GM18505 (cell line): Measurements from ENCODE around the gene DDX18.
A peak's percentile ranks its signal among the peaks of the same experiment; 100 is the strongest.
"Not testable (repeated sequence)": the region's sequence is repeated elsewhere in the genome, so short reads cannot be mapped to it uniquely, and the experiment has no call there.

Source experiments
- ATAC-seq: cut with Tn5 transposase; IDR thresholded peaks from one replicate; pipeline ENCODE4 v1.9.1; 2021; ENCODE audit not compliant: unreplicated experiment
- POLR2A ChIP-seq: IDR thresholded peaks from 4 replicates; pipeline ENCODE4 v1.6.1; 2011; ENCODE audit warnings: borderline replicate concordance; ENCODE audit not compliant: insufficient read depth, insufficient read length; ENCODE audit errors: extremely low read depth

The DDX18 gene

DNA sequence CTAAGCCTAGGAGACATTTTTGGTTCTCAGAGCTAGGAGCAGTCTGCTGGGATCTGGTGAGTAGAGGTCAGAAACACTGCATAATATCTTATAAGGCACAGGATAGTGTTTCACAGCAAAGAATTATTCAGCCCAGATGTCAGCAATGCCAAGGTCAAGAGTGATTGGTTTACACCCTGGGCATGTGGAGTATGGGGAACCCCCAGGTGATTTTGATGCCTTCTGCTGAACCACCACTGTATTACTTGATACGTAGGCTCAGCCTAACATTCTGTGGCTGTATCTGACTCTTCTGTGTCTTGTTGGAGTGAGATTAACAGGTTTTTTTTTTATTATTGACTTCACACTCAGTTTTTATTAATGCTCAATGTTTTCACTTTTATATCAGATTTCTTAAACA is 6.0 kb downstream of the DDX18 start:
- peak; percentile 51 for ATAC-seq
- TF ChIP-seq POLR2A, result no peak

DNA sequence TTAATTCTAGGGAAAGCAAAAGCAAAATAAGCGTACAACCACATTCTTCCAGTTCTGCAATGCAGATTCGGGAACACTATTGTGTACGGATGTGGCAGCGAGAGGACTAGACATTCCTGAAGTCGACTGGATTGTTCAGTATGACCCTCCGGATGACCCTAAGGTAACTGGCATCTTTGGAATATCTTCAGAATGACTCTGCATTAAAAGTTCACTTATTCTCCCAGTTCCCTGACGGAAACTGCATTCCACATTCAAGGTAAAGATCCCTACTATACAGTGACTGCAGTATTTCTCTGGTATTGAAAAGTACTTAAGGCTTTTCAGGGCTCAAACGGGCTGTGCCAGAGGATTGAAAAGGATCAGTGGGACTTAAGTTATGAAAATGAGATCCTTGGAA is 10.9 kb downstream of the DDX18 start:
- no peak for TF ChIP-seq POLR2A
- ATAC-seq, result no peak

DNA sequence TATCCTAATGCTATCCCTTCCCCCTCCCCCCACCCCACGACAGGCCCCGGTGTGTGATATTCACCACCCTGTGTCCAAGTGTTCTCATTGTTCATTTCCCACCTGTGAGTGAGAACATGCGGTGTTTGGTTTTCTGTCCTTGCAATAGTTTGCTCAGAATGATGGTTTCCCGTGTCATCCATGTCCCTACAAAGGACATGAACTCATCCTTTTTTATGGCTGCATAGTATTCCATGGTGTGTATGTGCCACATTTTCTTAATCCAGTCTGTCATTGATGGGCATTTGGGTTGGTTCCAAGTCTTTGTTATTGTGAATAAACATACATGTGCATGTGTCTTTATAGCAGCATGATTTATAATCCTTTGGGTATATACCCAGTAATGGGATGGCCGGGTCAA is 13.0 kb downstream of the DDX18 start:
- not testable (repeated sequence) for ATAC-seq

DNA sequence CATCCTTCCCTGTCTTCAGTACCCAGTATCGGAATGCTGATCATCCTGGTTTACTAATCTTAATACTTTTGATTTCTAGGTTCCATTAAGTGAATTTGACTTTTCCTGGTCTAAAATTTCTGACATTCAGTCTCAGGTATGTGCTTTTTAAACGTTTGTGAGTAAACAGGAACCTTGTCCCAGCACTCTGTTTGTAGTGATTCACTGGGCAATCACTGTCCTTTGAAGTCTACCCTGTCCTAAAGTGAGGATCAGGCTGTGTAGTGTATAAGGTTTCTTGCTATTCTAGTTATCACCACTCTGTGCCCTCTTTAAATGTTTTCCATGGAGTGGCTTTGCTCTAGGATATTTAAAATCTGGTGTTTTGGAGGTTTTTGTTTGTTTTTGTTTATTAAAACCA is 14.4 kb downstream of the DDX18 start:
- TF ChIP-seq POLR2A, result no peak
- no peak for ATAC-seq

DNA sequence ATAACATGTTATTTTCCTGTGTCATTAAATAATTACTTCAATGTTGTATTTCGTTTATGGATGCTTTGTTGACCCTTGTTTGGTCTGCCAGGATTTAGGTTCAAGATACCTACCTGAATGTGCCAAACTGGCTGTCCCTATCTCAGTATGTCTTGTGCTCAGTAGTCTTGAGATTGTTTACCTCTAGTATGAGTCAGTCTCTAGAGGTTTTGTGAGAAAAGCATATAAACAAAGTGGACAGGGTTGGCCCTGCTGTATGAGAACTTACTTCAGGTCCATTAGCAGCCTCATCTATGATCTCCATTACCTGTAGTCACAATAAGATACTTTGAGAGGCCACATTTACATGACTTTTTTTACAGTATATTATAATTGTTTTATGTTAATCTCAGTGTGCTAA is 17.8 kb downstream of the DDX18 start:
- no peak for ATAC-seq
- TF ChIP-seq POLR2A, result no peak

DNA sequence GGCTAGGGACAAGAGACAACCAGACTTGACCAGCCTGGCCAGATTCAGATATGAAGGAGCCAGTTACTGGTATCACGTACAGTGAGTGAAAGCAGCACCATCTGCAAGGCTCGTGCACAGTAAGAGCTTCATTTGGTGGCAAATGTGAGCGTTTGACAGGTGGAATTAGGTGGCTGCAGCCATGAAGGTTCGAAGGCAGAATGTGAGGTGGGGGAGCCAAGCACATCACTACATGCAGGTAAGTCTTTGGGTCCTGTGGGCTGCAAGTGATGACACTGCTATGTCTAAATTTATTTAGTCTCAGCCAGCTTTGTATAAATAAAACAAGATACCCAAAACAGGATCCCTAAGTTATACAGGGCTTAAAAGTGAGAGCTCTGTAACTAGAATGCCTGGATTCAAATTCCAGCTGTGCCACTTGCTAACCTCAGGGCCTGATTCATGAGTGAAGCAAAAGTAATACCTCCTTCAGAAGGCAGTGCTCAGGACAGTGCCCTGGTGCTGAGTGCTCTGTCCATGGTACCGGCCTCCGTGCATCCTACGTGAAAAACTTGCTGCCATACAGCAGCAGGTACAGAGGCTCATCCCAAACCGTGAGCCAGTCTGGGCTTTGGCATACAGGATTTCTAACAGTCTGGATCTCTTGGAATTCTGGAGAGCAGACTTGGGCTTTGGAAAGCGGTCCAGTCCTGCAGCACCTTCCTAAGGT is 18.6 kb downstream of the DDX18 start:
- ATAC-seq, result no peak
- no peak for TF ChIP-seq POLR2A

DNA sequence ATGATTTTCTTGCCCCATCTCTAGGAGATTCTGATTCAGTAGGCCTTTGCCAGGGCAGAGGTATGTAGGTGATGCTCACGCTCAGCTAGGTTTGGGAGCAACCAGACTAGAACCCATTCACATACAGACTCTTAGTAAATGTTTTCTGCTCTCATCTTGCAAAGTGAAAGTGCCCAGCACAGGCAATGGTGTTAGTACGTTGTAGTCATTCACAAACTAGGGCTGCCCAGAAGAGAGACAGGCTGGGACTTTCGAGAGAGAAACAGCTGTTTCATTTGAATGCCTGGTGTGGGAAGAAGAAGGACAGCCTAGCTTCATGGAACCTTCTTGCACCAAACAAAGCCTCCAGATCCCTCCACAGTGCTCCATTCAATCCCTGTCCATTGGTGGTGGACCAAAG is 19.4 kb downstream of the DDX18 start:
- TF ChIP-seq POLR2A, result no peak
- no peak for ATAC-seq

DNA sequence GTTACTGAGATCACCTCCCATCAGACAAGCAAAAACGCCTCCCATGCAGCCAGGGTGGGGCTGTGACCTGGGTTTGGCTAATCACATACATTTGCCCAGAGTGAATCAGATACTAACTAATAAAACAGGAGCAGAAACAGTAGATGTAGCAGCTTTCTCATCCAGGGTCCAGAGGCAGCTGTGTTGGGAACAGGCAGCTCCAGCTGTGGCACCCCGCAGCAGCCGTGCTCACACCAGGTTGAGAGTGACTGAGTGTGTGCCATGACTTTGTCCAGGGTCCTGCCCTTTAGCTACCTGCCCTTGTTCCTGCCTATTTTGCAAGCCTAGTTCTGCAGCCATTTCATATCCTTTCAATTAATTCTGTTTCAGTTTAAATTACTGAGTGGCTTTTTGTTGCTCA is 20.5 kb downstream of the DDX18 start:
- ATAC-seq, result no peak
- no peak for TF ChIP-seq POLR2A

DNA sequence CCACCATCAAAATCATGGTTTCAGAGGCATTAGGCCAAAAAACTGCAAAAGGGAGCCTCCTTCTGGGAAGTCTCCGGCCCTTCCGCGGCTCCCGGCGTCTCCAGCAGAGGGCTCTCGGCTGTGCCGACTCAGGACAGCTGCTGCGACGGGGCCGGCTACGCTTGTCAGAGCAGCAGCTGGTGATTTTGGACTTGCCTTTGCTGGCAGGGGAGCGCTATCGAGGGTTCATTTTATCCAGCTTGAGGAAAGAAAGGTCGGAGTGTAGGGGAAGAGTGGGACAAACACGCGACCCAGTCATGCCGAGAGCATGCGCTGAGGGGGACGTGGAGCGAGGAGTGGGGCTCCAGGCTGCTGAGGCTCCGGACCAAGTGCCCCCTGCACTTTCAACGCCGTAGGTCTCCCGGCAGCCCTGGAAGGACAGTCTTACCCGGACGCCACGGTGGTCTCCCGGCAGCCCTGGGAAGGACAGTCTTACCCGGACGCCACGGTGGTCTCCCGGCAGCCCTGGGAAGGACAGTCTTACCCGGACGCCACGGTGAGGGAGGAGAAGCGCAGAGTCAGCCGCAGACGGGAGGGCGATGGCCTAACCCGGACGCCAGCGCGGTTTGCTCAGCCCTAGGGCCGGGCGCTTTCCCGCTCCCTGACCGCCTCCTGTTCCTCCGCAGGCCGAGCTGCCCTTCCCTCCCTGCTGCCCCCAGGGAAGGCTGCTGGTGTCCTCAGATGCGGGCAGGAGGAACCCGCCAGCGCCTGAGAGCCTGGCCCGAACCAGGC is 21.7 kb downstream of the DDX18 start:
- no peak for TF ChIP-seq POLR2A
- peak; percentile 95 for ATAC-seq

DNA sequence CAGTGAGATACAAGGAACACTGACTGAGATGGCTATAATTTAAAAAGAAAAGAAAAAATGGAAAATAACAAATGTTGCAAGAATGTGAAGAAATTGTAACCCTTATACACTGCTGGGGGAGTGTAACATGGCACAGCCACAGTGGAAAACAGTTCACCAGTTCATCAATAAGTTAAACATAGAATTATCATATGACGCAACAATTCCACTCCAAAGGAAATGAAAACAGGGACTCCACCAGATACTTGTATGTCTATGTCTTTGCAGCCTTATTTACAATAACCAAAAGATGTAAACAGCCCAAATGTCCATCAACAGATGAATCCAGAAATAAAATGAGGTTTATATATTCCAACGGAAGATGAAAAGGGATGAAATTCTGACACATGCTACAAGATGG is 30.8 kb downstream of the DDX18 start:
- no peak for ATAC-seq
- no peak for TF ChIP-seq POLR2A

DNA sequence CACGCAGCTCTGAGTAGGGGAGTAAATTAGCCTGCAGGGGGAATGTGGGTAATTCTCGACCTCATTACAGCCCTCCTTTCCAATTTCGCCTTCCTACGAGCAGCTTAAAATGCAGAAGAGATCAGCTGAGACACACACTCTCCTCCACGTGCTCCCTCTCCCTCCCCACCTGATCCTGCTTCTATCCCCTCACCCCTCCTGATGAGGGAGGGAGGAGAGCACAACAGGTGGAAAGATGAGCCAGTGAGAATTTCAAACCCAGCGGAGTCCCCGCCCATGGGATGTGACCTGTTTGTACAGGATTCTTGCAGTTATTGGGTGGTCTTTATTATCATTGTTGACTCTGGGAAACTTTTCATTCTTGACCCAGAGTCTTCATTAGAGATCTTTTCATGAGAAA is 35.5 kb downstream of the DDX18 start:
- no peak for ATAC-seq
- no peak for TF ChIP-seq POLR2A

DNA sequence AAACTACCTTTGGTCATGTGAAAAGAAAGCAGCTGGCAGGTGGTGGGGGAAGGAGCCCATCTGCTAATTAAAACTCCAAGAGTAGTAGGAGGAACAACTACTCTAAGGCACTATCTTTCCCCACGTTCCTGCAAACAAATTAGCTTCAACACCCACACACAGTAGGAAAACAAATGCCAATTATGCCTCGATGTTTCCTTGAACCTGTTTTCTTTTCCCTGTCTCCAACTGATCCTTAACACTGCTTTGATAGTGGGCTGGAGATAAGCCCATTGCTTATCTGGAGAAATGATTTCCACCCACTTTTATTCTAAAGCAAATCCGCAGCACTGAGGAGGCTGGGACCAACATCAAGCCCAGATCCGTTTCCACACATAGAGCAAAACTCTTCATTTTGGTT is 36.0 kb downstream of the DDX18 start:
- ATAC-seq, result no peak
- no peak for TF ChIP-seq POLR2A

DNA sequence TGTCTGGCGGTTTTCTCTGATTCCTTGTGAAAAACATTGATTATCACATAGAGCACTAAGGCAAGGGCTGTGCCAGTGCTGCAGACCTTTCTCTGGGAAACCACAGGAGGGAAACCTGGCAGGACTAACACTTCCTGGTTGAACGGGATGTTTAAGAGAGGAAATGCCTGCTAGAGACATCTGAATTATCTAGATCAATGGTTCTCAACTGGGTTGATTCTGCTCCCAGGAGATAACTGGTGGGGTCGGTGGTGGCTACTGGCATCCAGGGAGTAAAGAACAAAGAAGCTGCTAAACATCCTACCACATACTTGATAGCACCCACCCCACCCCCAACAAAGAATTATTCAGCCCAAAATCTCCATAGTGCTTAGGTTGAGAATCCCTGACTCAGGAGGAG is 37.5 kb downstream of the DDX18 start:
- no peak for ATAC-seq
- TF ChIP-seq POLR2A, result no peak

DNA sequence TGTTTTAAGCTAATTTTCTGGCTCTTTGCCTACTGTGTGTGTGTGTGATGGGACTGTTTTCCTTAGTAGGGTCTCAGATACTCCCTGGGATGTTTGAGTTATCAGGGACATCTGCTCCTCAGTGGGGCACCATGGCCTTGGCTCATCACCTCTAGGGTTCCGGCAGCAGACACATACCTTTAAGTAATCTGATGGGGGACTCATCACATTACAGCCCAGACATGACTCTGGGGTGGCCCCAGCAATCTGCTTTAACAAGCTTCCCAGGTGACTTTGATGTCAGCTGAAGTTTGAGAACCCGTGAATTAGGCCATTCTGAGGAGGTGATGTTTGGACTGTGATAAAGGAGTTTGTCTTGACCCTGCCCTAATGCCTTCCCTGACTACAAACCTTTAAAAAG is 38.8 kb downstream of the DDX18 start:
- no peak for TF ChIP-seq POLR2A
- ATAC-seq, result no peak
